Omental fat pad (tissue), 4 donors: ENCODE results near the gene TGFBR3. TPM values are rescaled to one million over a fixed set of nuclear protein-coding genes. Genes with fewer than 3 reads are reported as not detected.

Experiments
- ATAC-seq: fragments of 150-250 bp; one replicate; pipeline ENCODE4 v1.9.1; 2016; ENCODE audit warnings: mild to moderate bottlenecking, moderate library complexity; ENCODE audit not compliant: low FRiP score
- DNase-seq: peaks from one replicate; pipeline ENCODE4 v3.0.0-alpha.2; 2019; ENCODE audit warnings: low spot score
- total RNA-seq, 4 donors: library from RNA; depleted of rRNA; stranded (reverse); fragments of >200 nt; gene quantifications; one replicate each; pipeline ENCODE4 v1.1.0, GENCODE V29; 2016
- TF ChIP-seq, protein P1 (sequence below), 3 donors: fragments of 450-650 bp; IDR thresholded peaks; one replicate each; pipeline ENCODE4 v1.5.1; 2016 to 2017; ENCODE audit warnings: antibody characterized with exemption in 3 of 3, mild to moderate bottlenecking in 3 of 3, moderate library complexity in 2 of 3

TGFBR3 gene
- total RNA-seq, 4 donors from 2014 or later: 104 to 267 (median 196) TPM

DNA sequence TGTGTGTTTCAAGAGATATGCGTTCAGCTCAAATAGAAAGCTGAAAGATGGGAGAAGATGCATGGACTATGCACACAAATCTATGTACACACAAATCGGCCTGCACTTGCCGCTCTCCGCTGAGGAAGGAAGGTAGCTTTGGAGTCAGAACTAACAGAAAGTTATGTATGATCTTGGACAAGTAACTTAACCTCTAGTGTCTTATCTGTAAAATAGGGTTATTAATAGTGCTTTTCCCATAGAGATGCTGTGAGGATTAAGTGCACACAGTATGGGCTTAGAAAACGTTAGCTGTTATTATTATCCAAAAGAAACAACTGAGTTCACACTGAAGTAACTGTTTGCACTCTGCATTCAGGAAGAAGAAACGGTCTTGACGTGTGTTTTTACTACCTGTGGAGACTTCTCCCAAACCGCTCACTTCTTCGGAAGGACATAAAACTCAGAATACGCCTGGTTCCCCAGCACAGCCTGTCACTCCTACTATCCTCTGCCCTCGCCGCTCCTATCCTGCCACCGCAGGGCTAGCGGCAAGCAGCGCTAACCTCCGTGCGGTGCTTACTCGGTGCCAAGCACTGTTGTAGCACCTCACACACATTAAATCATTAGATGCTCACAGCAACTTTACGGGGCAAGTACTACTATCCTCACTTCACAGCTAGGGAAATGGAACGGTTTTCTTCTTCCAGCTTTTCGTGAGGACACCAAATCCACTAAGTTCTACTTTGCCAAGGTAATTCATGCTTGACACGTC lies 1.3 kb downstream of the TGFBR3 start:
- ATAC-seq (no peak), DNase-seq (no peak)
- TF ChIP-seq, protein P1, sequence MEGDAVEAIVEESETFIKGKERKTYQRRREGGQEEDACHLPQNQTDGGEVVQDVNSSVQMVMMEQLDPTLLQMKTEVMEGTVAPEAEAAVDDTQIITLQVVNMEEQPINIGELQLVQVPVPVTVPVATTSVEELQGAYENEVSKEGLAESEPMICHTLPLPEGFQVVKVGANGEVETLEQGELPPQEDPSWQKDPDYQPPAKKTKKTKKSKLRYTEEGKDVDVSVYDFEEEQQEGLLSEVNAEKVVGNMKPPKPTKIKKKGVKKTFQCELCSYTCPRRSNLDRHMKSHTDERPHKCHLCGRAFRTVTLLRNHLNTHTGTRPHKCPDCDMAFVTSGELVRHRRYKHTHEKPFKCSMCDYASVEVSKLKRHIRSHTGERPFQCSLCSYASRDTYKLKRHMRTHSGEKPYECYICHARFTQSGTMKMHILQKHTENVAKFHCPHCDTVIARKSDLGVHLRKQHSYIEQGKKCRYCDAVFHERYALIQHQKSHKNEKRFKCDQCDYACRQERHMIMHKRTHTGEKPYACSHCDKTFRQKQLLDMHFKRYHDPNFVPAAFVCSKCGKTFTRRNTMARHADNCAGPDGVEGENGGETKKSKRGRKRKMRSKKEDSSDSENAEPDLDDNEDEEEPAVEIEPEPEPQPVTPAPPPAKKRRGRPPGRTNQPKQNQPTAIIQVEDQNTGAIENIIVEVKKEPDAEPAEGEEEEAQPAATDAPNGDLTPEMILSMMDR (IDR thresholded peaks at IDR 0.05): no peak

DNA sequence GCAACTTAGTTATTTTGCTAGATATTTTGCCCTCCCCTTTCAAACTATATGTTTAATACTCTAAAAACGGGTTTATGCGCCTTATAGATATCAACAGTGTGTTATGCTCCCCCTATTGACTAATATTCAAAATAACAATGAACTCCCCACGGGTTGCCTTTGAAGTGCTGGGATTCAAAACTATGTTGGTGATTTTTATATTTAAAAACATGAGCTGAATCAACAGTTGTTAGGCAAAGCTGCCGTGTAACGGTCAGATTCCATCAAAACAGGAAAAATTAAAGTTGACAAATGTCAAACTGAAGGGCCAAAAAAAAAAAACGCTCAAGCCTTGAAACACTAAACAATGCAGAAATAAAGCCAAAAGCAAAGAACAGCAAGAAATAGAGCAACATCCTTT lies 2.5 kb downstream of the TGFBR3 start:
- DNase-seq: no peak
- TF ChIP-seq, protein P1 (IDR thresholded peaks at IDR 0.05): no peak
- no peak for ATAC-seq

DNA sequence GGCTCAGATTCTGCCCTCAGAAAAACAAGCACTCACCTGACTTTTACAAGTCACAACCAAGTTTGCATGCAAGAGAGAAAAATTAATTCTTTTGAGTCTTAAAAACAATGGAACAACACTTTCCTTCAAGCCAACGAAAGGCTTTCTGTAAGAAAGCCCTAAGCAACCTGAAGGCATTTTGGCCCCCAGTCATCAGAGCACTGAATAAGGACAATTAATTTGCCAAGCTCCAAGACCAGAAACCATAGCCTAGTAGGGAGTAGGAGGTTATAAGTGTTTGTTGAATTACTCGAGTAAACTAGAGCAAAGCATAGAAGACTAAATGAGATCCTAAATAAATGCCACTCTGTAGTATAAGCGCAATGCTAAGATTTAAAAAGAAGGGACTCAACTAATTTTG lies 4.7 kb downstream of the TGFBR3 start:
- TF ChIP-seq, protein P1 (IDR thresholded peaks at IDR 0.05): no peak
- ATAC-seq: no peak
- DNase-seq: no peak

DNA sequence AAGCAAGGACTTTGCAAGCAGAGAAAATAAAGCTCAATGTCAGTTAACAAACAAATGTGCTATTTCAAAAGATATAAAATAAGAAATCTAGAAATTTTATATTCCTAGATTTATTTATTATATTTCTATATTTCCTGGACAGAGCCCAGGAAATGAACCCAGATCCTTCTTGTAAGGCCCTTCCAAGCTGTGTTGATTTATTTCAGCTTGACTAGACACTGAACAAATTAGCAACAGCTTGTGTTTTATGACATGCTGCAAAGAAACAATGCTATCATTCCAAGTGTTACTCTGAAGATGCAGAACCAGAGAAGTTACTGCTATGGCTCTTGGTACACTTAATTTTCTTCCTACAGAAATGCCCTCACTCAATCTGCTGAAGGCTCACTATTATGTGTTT lies 6.2 kb downstream of the TGFBR3 start:
- DNase-seq: no peak
- ATAC-seq: no peak
- TF ChIP-seq, protein P1 (IDR thresholded peaks at IDR 0.05): no peak

DNA sequence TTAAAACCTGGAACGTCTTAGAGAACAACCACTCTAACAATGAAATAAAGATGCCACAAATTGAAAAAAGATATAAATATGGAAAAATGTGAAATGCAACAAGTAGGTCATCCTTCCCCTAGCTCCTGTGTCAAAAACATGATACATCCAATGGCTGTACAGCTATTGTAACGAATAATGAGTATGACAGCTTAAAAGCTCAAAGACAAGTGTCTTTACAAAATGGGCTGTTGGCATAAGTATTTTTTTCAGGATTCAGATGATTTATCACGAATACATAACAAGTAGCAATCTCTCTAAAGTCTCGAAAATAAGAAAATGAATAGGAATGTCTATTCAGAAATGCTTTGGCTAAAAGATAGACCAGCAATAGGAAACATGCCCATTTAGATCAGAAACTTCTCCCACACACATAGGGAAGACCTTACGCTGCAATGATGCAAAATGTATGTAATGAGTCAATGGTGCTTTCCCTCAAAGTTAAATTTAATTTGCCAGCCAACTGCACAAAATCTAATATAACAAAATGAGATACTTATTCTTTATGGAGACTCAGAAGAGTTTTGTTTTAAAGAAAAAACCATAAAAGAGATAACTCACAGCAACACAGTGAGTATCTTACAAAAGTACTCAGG lies 8.3 kb downstream of the TGFBR3 start:
- TF ChIP-seq, protein P1 (IDR thresholded peaks at IDR 0.05): no peak
- ATAC-seq (no peak), DNase-seq (no peak)

DNA sequence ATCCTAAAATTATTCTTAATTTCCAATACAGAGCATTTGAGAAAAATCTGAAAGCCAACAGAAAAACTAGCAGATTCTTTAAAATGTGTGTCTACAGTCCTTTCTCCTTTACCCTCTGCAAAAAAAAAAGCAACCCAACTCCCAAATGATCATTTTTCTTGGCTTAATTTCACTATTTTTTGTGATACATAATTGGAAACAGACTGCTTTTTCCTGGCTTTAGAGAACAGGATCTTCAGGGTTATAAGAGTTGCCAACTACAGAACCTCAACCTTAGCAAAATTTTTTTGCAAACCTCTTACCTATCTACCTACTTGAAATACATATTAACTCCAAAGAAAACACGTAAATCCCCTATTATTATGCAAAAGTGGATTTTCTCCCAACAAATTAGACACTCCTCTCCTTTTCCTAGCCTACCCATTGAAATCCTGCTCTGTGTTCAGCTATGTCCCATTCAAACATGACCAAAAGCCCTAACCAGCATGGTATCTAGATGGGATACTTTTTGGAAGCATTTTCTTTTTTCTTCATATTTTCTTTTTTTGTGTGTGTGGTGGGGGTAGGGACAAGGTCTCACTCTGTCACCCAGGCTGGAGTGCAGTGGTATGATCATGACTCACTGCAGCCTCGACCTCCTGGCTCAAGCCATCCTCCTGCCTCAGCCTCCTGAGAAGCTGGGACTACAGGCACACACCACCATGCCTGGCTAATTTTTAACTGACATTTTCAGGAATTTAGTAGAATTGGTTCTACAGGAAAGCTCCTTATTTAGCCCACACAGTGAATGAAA lies 9.0 kb downstream of the TGFBR3 start:
- TF ChIP-seq, protein P1 (IDR thresholded peaks at IDR 0.05): no peak
- no peak for DNase-seq
- ATAC-seq: no peak
